ENCODE results near the gene ZBTB24.
"Not testable (repeated sequence)": the region's sequence is repeated elsewhere in the genome, so short reads cannot be mapped to it uniquely, and the experiment has no call there.

The ZBTB24 gene

GRCh38 chr6:109482905-109483734 lies at the start of gene ZBTB24:
TSS of gene ZBTB24 (minus strand) at chr6:109483219. CDS start at chr6:109482026, 1,193 bp downstream.
- peak; percentile 77 for DNase-seq

- DNase-seq: no peak
Observed at GRCh38 chr6:109531446-109531845, 48.4 kb upstream of the ZBTB24 start.

GRCh38 chr6:109527989-109528388 lies 45.0 kb upstream of the ZBTB24 start:
- DNase-seq: no peak

- peak; percentile 40 for DNase-seq
Observed at GRCh38 chr6:109526905-109527628, 44.0 kb upstream of the ZBTB24 start.

- no peak for DNase-seq
Observed at GRCh38 chr6:109524129-109524528, 41.1 kb upstream of the ZBTB24 start.

GRCh38 chr6:109523478-109523877 lies 40.5 kb upstream of the ZBTB24 start:
- DNase-seq: no peak

- DNase-seq: no peak
Observed at GRCh38 chr6:109521080-109521479, 38.1 kb upstream of the ZBTB24 start.

GRCh38 chr6:109519647-109520046 lies 36.6 kb upstream of the ZBTB24 start:
- not testable (repeated sequence) for DNase-seq

- no peak for DNase-seq
Observed at GRCh38 chr6:109516929-109517328, 33.9 kb upstream of the ZBTB24 start.

- DNase-seq: no peak
Observed at GRCh38 chr6:109515781-109516409, 32.9 kb upstream of the ZBTB24 start.

- no peak for DNase-seq
Observed at GRCh38 chr6:109514946-109515345, 31.9 kb upstream of the ZBTB24 start.

- no peak for DNase-seq
Observed at GRCh38 chr6:109513571-109514071, 30.6 kb upstream of the ZBTB24 start.

GRCh38 chr6:109512271-109512817 lies 29.3 kb upstream of the ZBTB24 start:
- DNase-seq: no peak

- DNase-seq: no peak
Observed at GRCh38 chr6:109511832-109512231, 28.8 kb upstream of the ZBTB24 start.

GRCh38 chr6:109510358-109510757 lies 27.3 kb upstream of the ZBTB24 start:
- no peak for DNase-seq

- no peak for DNase-seq
Observed at GRCh38 chr6:109508166-109508860, 25.3 kb upstream of the ZBTB24 start.

- no peak for DNase-seq
Observed at GRCh38 chr6:109507490-109508072, 24.6 kb upstream of the ZBTB24 start.

GRCh38 chr6:109506841-109507240 lies 23.8 kb upstream of the ZBTB24 start:
- no peak for DNase-seq

GRCh38 chr6:109506314-109506713 lies 23.3 kb upstream of the ZBTB24 start:
- no peak for DNase-seq

- no peak for DNase-seq
Observed at GRCh38 chr6:109503327-109504224, 20.6 kb upstream of the ZBTB24 start.

GRCh38 chr6:109498936-109499335 lies 15.9 kb upstream of the ZBTB24 start:
- DNase-seq: no peak

Measured in NCI-H526 treated with DMSO at 0.1 percent for 48 hours (cell line).